HL-60/S4 (cell line): ENCODE data around the gene CRABP2.

ENCODE experiments used
- in situ Hi-C: fragments of 300-500 bp; cut with MboI; formaldehyde crosslinking; loops from 2 replicates; pipeline ENCODE4 v1.14.3; 2022; ENCODE audit warnings: low sequenced_read_pairs

CRABP2 gene

DNA sequence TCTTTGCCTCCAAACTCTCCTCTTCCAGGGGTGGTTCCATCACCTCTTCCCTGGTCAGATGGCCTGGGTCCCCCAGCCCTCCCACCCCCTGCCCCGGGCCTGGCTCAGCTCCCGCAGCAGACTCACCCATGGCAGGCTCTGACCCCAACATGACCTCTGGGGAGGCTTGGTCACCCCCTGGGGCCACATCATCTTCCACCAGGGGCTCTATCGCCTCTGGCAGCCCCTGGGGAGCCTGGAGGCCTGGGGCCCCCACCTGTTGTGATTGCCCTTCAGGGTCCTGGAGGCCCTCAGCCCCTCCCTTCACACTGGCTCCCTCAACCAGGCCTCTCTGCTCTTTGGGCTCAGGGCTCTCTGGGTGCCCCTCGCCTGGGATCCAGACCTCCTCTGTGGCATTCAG lies 34.6 kb downstream of the CRABP2 start:
- in situ Hi-C loops, result loop anchor here (5.0 kb wide), 1 partner anchor 43 kb away; no protein-coding TSS in a partner anchor

- in situ Hi-C loops, result loop anchor here (5.0 kb wide), 1 partner anchor 43 kb away; no protein-coding TSS in a partner anchor
Observed at GRCh38 chr1:156670359-156670758, 35.0 kb downstream of the CRABP2 start.

DNA sequence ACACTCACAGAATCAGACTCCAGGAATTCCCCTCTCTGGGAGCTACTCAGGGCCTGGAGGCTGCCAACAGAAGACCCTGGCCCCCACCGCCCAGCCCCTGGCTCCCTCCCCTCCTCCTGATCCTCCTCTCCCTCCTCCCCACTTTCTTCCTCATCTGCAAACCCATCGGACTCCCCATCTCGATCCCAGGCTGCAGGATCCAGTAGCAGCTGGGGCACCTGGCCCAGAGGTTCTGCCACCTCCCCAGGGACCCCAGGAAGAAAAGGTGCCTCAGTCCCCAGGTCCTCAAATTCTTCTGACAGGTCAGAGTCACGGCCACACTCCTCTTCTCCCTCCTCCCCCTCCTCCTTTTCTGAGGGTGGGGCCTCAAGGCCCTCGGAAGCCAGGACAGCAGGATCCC lies 35.6 kb downstream of the CRABP2 start:
- in situ Hi-C loops, result loop anchor here (5.0 kb wide), 1 partner anchor 42 kb away; no protein-coding TSS in a partner anchor

DNA sequence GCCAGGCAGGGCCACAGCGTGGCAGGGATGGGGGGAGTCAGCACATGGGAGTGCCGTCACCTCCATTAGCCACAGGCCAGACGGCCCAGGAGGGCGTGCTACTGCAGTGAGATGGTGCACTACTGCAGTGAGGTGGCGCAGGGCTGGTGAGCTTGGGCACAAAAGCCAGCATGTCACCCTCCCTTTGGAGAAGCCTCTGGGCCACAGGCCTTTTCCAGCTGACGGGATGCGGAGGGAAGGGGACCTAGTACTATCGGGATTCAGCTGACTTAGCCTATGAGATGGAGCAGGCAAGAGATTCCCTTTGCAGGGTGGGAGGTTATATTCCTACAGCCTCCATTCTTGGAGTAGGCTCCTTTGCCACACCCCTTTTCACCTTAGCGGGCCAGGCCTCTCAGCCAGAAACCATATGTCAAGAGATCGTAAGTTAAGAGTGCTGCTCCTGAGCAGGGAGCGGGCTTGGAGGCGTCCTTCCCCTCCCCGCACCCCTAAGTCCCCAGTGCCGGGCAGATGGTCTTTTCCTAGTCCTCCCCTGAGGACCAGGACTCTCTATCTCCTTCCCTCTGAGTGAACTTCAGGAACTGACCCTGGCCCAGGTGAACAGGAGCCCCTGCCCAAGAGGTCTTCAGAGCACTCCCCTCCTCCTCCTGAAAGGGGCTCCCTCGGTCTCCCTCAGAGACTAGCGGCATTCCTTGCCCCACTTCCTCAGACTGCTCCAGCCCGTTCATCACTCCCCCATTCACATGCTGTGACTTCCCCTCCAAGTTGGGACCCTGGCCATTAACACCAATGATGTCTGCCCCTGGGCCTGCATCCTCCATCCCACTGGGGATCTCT lies 36.4 kb downstream of the CRABP2 start:
- in situ Hi-C loops, result no loop called here

- in situ Hi-C loops, result no loop called here
Observed at GRCh38 chr1:156667968-156668709, 37.2 kb downstream of the CRABP2 start.

DNA sequence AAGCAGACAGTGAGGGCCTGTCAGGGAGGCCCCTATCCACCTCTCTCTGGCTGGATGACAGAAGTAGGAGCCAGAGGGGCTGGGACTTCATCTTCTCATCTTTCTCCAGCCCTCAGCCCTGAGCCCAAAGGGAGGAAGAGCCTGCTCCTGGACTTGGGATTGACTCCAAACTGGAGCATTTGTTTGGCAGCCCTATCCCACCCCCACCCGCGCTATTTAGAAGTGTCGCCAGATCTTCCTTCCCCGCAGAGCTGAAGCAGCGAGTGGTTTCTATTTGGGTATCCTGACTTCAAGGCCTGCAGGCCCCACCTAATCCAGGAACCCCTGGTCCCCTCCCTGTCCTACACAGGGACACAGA lies 37.8 kb downstream of the CRABP2 start:
- in situ Hi-C loops, result no loop called here

GRCh38 chr1:156666862-156667609 lies 38.3 kb downstream of the CRABP2 start:
- in situ Hi-C loops, result no loop called here

DNA sequence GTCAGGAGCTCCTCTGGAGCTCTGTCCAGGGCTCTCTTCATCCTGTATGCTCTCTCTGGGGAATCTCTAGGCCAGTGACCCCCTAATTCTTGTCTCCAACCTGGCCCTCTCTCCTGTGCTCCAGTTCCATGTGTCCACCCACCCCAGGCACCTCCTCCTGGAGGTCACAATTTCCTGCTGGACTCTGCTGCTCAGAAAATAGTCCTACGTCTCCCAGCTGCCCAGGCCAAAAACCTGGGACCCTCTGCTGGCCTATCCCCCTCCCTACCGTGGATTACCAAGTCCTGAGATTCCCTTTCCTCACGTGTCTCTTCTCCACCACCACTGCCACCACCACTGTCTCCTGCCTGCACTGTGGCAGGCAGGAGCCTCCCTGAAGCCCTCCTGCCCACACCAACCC lies 39.8 kb downstream of the CRABP2 start:
- in situ Hi-C loops, result no loop called here

GRCh38 chr1:156664767-156665411 lies 40.5 kb downstream of the CRABP2 start:
- in situ Hi-C loops, result no loop called here

DNA sequence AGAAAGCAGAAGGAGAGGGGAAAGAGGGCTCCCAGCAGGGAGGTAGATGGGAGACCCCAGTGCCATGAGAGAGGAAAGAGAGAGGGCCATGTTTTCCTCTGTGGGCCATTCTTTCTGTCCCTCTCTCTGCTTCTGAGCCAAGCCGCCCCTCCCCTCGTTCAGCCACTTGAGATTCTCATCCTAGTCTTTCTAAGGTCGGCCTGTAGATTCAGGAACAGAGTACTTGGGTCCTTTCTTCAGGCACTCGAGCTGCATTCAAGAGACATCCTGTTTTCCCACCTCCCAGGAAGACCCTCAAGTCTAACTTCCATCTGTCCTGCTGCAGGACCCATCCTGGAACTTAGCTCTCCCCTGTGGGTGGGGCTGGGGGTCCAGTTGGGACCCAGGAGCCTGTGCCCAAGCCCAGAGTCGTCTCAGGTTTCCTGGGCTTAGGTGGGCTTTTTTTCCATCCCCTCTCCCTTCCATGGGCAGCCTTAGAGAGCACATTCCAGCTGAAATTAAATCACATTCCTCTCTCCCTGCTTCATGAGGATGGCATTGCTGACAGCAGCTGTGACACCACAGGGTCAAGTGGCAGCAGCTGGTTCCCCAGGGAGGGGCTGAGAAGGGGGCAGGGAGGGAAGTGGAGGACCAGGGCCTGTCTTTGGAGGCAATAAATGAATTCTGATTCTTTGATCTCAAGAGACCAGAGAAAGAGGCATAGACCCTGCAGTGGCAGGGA lies 41.2 kb downstream of the CRABP2 start:
- in situ Hi-C loops, result no loop called here

GRCh38 chr1:156663178-156663577 lies 42.2 kb downstream of the CRABP2 start:
- in situ Hi-C loops, result no loop called here

DNA sequence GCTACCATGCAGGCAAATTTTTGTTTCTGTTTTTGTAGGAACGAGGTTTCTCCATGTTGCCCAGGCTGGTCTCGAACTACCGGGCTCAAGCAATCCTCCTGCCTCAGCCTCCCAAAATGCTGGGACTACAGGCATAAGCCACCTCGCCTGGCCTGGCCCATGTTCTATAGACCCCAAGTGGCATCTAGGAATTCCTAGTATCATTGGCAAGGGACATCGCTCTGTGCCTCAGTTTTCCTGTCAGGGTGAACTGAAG lies 42.7 kb downstream of the CRABP2 start:
- in situ Hi-C loops, result no loop called here

- in situ Hi-C loops, result no loop called here
Observed at GRCh38 chr1:156662005-156662799, 43.2 kb downstream of the CRABP2 start.

DNA sequence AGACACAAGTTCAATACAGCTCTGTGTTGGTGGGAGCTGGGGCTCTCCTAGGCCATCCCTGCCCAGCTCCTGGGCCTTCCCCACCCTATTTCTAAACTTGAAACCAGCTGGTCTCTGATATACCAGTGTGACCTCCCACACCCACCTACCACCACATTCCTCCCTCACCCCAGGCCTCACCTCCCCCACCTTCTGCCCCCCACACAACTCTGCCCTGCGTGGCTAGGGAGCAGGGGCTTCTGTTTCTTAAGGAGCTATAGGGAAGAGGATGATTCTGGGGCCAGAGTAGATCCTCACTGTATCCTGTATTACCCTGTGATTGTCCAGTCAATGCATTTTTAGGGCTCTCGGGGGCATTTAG lies 44.7 kb downstream of the CRABP2 start:
- in situ Hi-C loops, result no loop called here

- in situ Hi-C loops, result no loop called here
Observed at GRCh38 chr1:156659988-156660751, 45.2 kb downstream of the CRABP2 start.

DNA sequence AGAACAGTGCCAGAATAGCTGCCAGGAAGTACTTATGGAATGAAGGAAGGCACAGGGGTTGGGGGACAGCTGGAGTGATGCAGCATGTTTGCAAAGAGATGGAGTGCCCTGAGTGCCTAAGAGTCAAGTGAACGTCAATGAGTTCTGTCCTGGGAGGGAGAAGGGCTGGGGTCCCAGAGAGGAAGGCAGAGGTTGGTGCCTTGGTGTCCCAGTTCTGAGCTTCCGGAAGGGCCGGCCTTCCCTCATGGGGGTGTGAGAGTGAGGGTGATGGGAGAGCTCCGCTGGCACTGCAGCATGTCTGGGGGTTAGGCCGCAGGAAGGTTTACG lies 45.8 kb downstream of the CRABP2 start:
- in situ Hi-C loops, result no loop called here

GRCh38 chr1:156658945-156659574 lies 46.3 kb downstream of the CRABP2 start:
- in situ Hi-C loops, result no loop called here

GRCh38 chr1:156658496-156658895 lies 46.9 kb downstream of the CRABP2 start:
- in situ Hi-C loops, result no loop called here
